Measurements from ENCODE around the gene ZMYND8.
"Not testable (repeated sequence)": the region's sequence is repeated elsewhere in the genome, so short reads cannot be mapped to it uniquely, and the experiment has no call there.

The ZMYND8 gene

DNA sequence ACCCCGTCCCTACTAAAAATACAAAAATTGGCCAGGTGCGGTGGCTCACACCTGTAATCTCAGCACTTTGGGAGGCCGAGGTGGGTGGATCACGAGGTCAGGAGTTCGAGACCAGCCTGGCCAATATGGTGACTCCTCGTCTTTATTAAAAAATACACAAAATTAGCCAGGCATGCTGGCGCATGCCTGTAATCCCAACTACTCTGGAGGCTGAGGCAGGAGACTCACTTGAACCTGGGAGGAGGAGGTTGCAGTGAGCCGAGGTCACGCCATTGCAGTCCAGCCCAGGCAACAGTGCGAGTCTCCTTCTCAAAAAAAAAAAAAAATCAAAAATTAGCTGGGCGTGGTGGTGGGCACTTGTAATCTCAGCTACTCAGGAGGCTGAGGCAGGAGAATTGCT, 9.8 kb upstream of the ZMYND8 start:
- H3K4me3 ChIP-seq (ENCODE audit: low read length); H3K27me3 ChIP-seq (ENCODE audit: insufficient read depth, low read length); H3K9ac ChIP-seq (ENCODE audit: low read depth, low read length); H3K9me3 ChIP-seq (ENCODE audit: insufficient read depth, low read depth, low read length); H3K27ac ChIP-seq (ENCODE audit: low read length): not testable (repeated sequence)
- Histone ChIP-seq H3K4me1 (ENCODE audit: insufficient read depth, low read length) (peaks cover 26% of the 10 kb centered on the region; the same call in 1 of the 2 replicates), H3K36me3 (ENCODE audit: insufficient read depth, low read depth, low read length) (peaks cover 18% of the 10 kb centered on the region)

GRCh38 chr20:47365023-47365764, 8.7 kb upstream of the ZMYND8 start:
- Histone ChIP-seq H3K36me3 (ENCODE audit: insufficient read depth, low read depth, low read length) (peaks cover 21% of the 10 kb centered on the region), H3K9ac (ENCODE audit: low read depth, low read length) (no peak overlapping the region; the same call in 1 of the 2 replicates), H3K27ac (ENCODE audit: low read length) (no peak overlapping the region), H3K4me3 (ENCODE audit: low read length) (no peak overlapping the region), H3K9me3 (ENCODE audit: insufficient read depth, low read depth, low read length) (no peaks in the 10 kb centered on the region), H3K4me1 (ENCODE audit: insufficient read depth, low read length) (peaks cover 37% of the 10 kb centered on the region), H3K27me3 (ENCODE audit: insufficient read depth, low read length) (no peaks in the 10 kb centered on the region)

- Histone ChIP-seq H3K4me3 (ENCODE audit: low read length) (peak overlapping the region; percentile 24; the same call in 1 of the 2 replicates), H3K27ac (ENCODE audit: low read length) (peak overlapping the region; percentile 48), H3K36me3 (ENCODE audit: insufficient read depth, low read depth, low read length) (peaks cover 31% of the 10 kb centered on the region), H3K27me3 (ENCODE audit: insufficient read depth, low read length) (no peaks in the 10 kb centered on the region), H3K4me1 (ENCODE audit: insufficient read depth, low read length) (peaks cover 53% of the 10 kb centered on the region), H3K9ac (ENCODE audit: low read depth, low read length) (peak overlapping the region; percentile 57; the same call in 1 of the 2 replicates), H3K9me3 (ENCODE audit: insufficient read depth, low read depth, low read length) (no peaks in the 10 kb centered on the region)
Observed at GRCh38 chr20:47362361-47363219, 6.1 kb upstream of the ZMYND8 start.

- Histone ChIP-seq H3K9me3 (ENCODE audit: insufficient read depth, low read depth, low read length) (no peaks in the 10 kb centered on the region), H3K27ac (ENCODE audit: low read length) (peak overlapping the region; percentile 99), H3K27me3 (ENCODE audit: insufficient read depth, low read length) (no peaks in the 10 kb centered on the region), H3K36me3 (ENCODE audit: insufficient read depth, low read depth, low read length) (peaks cover 25% of the 10 kb centered on the region), H3K4me1 (ENCODE audit: insufficient read depth, low read length) (peaks cover 65% of the 10 kb centered on the region), H3K4me3 (ENCODE audit: low read length) (peak overlapping the region; percentile 44; the same call in 1 of the 2 replicates), H3K9ac (ENCODE audit: low read depth, low read length) (peak overlapping the region; percentile 84; the same call in 1 of the 2 replicates)
Observed at GRCh38 chr20:47361057-47361915, 4.8 kb upstream of the ZMYND8 start.

- no peaks in the 10 kb centered on the region for H3K27me3 ChIP-seq (ENCODE audit: insufficient read depth, low read length)
- H3K9me3 ChIP-seq (ENCODE audit: insufficient read depth, low read depth, low read length), result no peaks in the 10 kb centered on the region
- peaks cover 72% of the 10 kb centered on the region for H3K4me1 ChIP-seq (ENCODE audit: insufficient read depth, low read length)
- peak overlapping the region; percentile 84; the same call in 1 of the 2 replicates for H3K9ac ChIP-seq (ENCODE audit: low read depth, low read length)
- peak overlapping the region; percentile 99 for H3K27ac ChIP-seq (ENCODE audit: low read length)
- peak overlapping the region; percentile 44; the same call in 1 of the 2 replicates for H3K4me3 ChIP-seq (ENCODE audit: low read length)
- H3K36me3 ChIP-seq (ENCODE audit: insufficient read depth, low read depth, low read length), result peaks cover 25% of the 10 kb centered on the region
Observed at GRCh38 chr20:47360297-47361056, 4.0 kb upstream of the ZMYND8 start.

- Histone ChIP-seq H3K4me3 (ENCODE audit: low read length) (no peak overlapping the region; the same call in 1 of the 2 replicates), H3K36me3 (ENCODE audit: insufficient read depth, low read depth, low read length) (peaks cover 26% of the 10 kb centered on the region), H3K27me3 (ENCODE audit: insufficient read depth, low read length) (no peaks in the 10 kb centered on the region), H3K27ac (ENCODE audit: low read length) (peak overlapping the region; percentile 99), H3K4me1 (ENCODE audit: insufficient read depth, low read length) (peaks cover 75% of the 10 kb centered on the region), H3K9me3 (ENCODE audit: insufficient read depth, low read depth, low read length) (no peaks in the 10 kb centered on the region), H3K9ac (ENCODE audit: low read depth, low read length) (peak overlapping the region; percentile 84; the same call in 1 of the 2 replicates)
Observed at GRCh38 chr20:47359530-47360296, 3.2 kb upstream of the ZMYND8 start.

- Histone ChIP-seq H3K36me3 (ENCODE audit: insufficient read depth, low read depth, low read length) (peaks cover 33% of the 10 kb centered on the region), H3K9me3 (ENCODE audit: insufficient read depth, low read depth, low read length) (no peaks in the 10 kb centered on the region), H3K4me1 (ENCODE audit: insufficient read depth, low read length) (peaks cover 83% of the 10 kb centered on the region), H3K27me3 (ENCODE audit: insufficient read depth, low read length) (no peaks in the 10 kb centered on the region), H3K4me3 (ENCODE audit: low read length) (no peak overlapping the region; the same call in 1 of the 2 replicates), H3K9ac (ENCODE audit: low read depth, low read length) (peak overlapping the region; percentile 84; the same call in 1 of the 2 replicates), H3K27ac (ENCODE audit: low read length) (peak overlapping the region; percentile 99)
Observed at GRCh38 chr20:47358672-47359529, 2.4 kb upstream of the ZMYND8 start.

DNA sequence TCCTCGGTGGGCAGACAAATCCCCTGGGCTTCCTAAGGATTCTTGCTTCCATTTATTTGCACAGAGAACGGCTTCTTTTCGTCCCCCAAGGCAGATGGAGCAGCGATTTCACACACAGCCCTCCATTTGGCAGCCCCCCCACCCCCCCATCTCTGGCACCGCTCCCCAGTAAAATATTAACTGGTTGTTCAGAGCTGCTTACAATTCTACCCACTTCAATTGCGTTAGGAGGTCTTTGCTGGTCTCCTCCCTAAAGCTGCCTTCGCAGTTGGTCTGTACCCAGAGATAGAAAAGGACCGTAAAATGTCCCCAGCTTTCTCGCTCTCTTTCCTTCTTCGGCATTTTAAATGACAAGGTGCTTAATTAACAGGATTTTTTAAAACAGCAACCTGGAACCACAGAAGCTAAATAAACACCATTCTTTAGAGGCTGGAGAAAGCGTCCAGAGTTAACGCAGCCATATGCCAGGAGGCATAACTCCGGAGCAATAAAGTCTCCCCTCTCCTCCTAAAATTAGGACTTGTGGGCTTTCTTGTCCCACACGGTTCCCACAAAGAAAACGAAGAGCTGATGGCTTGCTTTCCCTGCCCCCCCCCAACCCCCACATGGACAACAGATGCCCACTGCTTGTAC, 1.7 kb upstream of the ZMYND8 start:
- Histone ChIP-seq H3K9ac (ENCODE audit: low read depth, low read length) (peak overlapping the region; percentile 84), H3K9me3 (ENCODE audit: insufficient read depth, low read depth, low read length) (no peaks in the 10 kb centered on the region), H3K27ac (ENCODE audit: low read length) (peak overlapping the region; percentile 99), H3K4me3 (ENCODE audit: low read length) (peak overlapping the region; percentile 5; the same call in 1 of the 2 replicates), H3K27me3 (ENCODE audit: insufficient read depth, low read length) (no peaks in the 10 kb centered on the region), H3K4me1 (ENCODE audit: insufficient read depth, low read length) (peaks cover 90% of the 10 kb centered on the region), H3K36me3 (ENCODE audit: insufficient read depth, low read depth, low read length) (peaks cover 37% of the 10 kb centered on the region)

DNA sequence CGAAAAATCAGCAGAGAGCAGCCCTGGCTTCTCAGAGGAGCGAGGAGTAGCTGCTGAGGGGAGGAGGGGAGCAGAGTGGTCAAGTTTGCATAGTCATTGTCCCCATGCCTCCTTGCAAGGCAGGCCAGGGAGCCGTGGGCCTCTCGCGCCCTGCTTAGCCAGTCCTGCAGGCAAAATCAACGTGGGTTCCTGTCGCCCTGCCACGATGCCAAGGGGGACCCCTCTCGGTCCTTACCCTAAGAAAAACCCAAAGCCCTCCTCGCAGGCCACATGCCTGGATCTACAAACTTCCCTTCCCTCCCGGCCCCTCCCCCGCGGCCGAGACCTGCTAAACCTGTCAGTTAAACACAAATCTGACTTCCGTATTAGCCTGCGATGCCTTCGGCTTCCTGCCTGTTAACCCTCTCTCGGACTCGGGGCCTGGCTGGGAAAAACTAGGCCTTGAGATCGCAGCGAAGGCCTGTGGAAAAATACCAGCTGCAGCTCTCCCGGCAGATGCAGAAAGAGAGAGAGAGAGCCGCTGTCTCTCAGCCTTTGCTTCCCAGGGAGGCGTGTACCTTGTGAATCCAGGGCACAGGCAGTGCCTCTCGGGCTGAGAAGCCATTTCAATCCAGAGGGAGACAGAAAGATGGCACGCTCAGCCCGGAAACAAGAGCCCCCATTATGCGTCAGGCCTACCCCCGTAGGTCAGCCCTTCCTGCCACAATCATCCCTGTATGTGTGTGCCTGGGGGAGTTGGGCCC, 968 bp upstream of the ZMYND8 start:
- Histone ChIP-seq H3K9ac (ENCODE audit: low read depth, low read length) (peak overlapping the region; percentile 84), H3K27me3 (ENCODE audit: insufficient read depth, low read length) (no peaks in the 10 kb centered on the region), H3K36me3 (ENCODE audit: insufficient read depth, low read depth, low read length) (peaks cover 40% of the 10 kb centered on the region), H3K9me3 (ENCODE audit: insufficient read depth, low read depth, low read length) (no peaks in the 10 kb centered on the region), H3K4me1 (ENCODE audit: insufficient read depth, low read length) (peaks cover 93% of the 10 kb centered on the region), H3K4me3 (ENCODE audit: low read length) (peak overlapping the region; percentile 9; the same call in 1 of the 2 replicates), H3K27ac (ENCODE audit: low read length) (peak overlapping the region; percentile 99)
